IMR-90 (cell line): Measurements from ENCODE around the gene ARAP3. TPM values are rescaled to one million over a fixed set of nuclear protein-coding genes. Genes with fewer than 3 reads are reported as not detected.

Experiments
- ATAC-seq: fragments of 200-7000 bp; cut with Tn5 transposase; 2 replicates; pipeline ENCODE4 v1.9.1; 2020; ENCODE audit warnings: low read depth, mild to moderate bottlenecking, moderate library complexity
- BruUV-seq: library from RNA; stranded (reverse); fragments of 400-500 nt; replicated peaks from 2 replicates; lab custom pipeline; 2021; lab: Mats Ljungman, UMichigan
- CTCF ChIA-PET: fragments of 300-600 bp; formaldehyde crosslinking; extraction: SDS; loops from one replicate; lab custom pipeline; 2021; ENCODE audit warnings: antibody characterized with exemption; lab: Yijun Ruan, JAX
- POLR2A ChIA-PET: fragments of 300-600 bp; sonication (Branson Sonifier 250); formaldehyde crosslinking; loops from one replicate; lab custom pipeline; 2022; ENCODE audit warnings: antibody characterized with exemption; ENCODE audit not compliant: unreplicated experiment; lab: Charles Lee
- DNase-seq: peaks from one replicate; pipeline ENCODE4 v3.0.0; 2013
- H2AFZ ChIP-seq: replicated peaks from 2 replicates; pipeline ENCODE3; 2013; ENCODE audit warnings: low read length, mild to moderate bottlenecking; ENCODE audit not compliant: poor library complexity
- H2AK5ac ChIP-seq: 2 replicates; pipeline ENCODE4 v1.6.1; 2013; ENCODE audit warnings: low read depth, low read length, inconsistent platforms
- H2AK9ac ChIP-seq: replicated peaks from 2 replicates; pipeline ENCODE3; 2013; ENCODE audit warnings: mild to moderate bottlenecking, low read depth, low read length, moderate library complexity; ENCODE audit not compliant: poor library complexity
- H2BK120ac ChIP-seq: 2 replicates; pipeline ENCODE4 v1.6.1; 2013; ENCODE audit warnings: low read depth, low read length, inconsistent platforms
- H2BK15ac ChIP-seq: 3 replicates; pipeline ENCODE4 v1.6.1; 2013; ENCODE audit warnings: low read depth, low read length, inconsistent platforms
- H2BK20ac ChIP-seq: 2 replicates; pipeline ENCODE4 v1.6.1; 2013; ENCODE audit warnings: low read depth, mild to moderate bottlenecking, inconsistent platforms, low read length, moderate library complexity
- H2BK5ac ChIP-seq: 2 replicates; pipeline ENCODE4 v1.6.1; 2013; ENCODE audit warnings: mild to moderate bottlenecking, low read depth, low read length, inconsistent platforms; ENCODE audit not compliant: poor library complexity, severe bottlenecking
- H3K14ac ChIP-seq: replicated peaks from 2 replicates; pipeline ENCODE4 v1.6.1; 2013; ENCODE audit warnings: low read depth, low read length, inconsistent platforms
- H3K18ac ChIP-seq: 2 replicates; pipeline ENCODE4 v1.6.1; 2013; ENCODE audit warnings: low read depth, low read length, control low read depth
- H3K23ac ChIP-seq: 2 replicates; pipeline ENCODE4 v1.6.1; 2013; ENCODE audit warnings: low read depth, low read length, inconsistent platforms
- H3K27ac ChIP-seq: 2 replicates; pipeline ENCODE4 v1.5.1; 2013; ENCODE audit warnings: mild to moderate bottlenecking, control low read depth, low read length; ENCODE audit not compliant: insufficient read depth
- H3K27me3 ChIP-seq: 2 replicates; pipeline ENCODE4 v1.6.1; 2013; ENCODE audit warnings: low read length; ENCODE audit not compliant: control insufficient read depth, insufficient read depth
- H3K36me3 ChIP-seq: 2 replicates; pipeline ENCODE4 v1.6.1; 2013; ENCODE audit warnings: low read length, mixed read lengths; ENCODE audit not compliant: control insufficient read depth, insufficient read depth
- H3K4ac ChIP-seq: 2 replicates; pipeline ENCODE4 v1.6.1; 2013; ENCODE audit warnings: low read depth, low read length, inconsistent platforms
- H3K4me1 ChIP-seq: 2 replicates; pipeline ENCODE4 v1.6.1; 2013; ENCODE audit warnings: low read length, mixed read lengths; ENCODE audit not compliant: control insufficient read depth, insufficient read depth
- H3K4me2 ChIP-seq: 2 replicates; pipeline ENCODE4 v1.6.1; 2013; ENCODE audit warnings: low read depth, mild to moderate bottlenecking, control low read depth, low read length, moderate library complexity
- H3K4me3 ChIP-seq: 2 replicates; pipeline ENCODE4 v1.5.1; 2013; ENCODE audit warnings: low read depth, mild to moderate bottlenecking, control low read depth, low read length, moderate library complexity; ENCODE audit not compliant: insufficient read depth
- H3K56ac ChIP-seq: 2 replicates; pipeline ENCODE4 v1.6.1; 2013; ENCODE audit warnings: low read length, inconsistent platforms; ENCODE audit not compliant: insufficient read depth; ENCODE audit errors: extremely low read depth
- H3K79me1 ChIP-seq, 2 experiments: 2 replicates each; pipeline ENCODE4 v1.6.1; 2013; ENCODE audit warnings: low read length in 2 of 2, inconsistent platforms in 1 of 2, low read depth in 1 of 2
- H3K9ac ChIP-seq: 2 replicates; pipeline ENCODE4 v1.6.1; 2013; ENCODE audit warnings: low read depth, low read length, control low read depth
- H3K9me1 ChIP-seq: 2 replicates; pipeline ENCODE4 v1.6.1; 2013; ENCODE audit warnings: low read length, inconsistent platforms; ENCODE audit not compliant: insufficient read depth
- H3K9me3 ChIP-seq: 2 replicates; pipeline ENCODE4 v1.6.1; 2013; ENCODE audit warnings: low read length; ENCODE audit not compliant: control insufficient read depth, insufficient read depth
- H4K20me1 ChIP-seq: 2 replicates; pipeline ENCODE4 v1.6.1; 2013; ENCODE audit warnings: low read length, inconsistent platforms; ENCODE audit not compliant: insufficient read depth
- H4K5ac ChIP-seq: 2 replicates; pipeline ENCODE4 v1.6.1; 2013; ENCODE audit warnings: mild to moderate bottlenecking, low read depth, low read length, control low read depth
- H4K8ac ChIP-seq, 2 experiments: 2 replicates each; pipeline ENCODE4 v1.6.1; 2013; ENCODE audit warnings: low read depth in 2 of 2, low read length in 2 of 2, control low read depth in 1 of 2, inconsistent platforms in 1 of 2
- H4K91ac ChIP-seq: 2 replicates; pipeline ENCODE4 v1.6.1; 2013; ENCODE audit warnings: low read depth, low read length, inconsistent platforms; ENCODE audit not compliant: insufficient read depth
- BHLHE40 ChIP-seq: fragments of 150-350 bp; IDR thresholded peaks from 2 replicates; pipeline ENCODE4 v1.6.1; 2016; ENCODE audit warnings: mild to moderate bottlenecking, low read depth, low read length
- CEBPB ChIP-seq: IDR thresholded peaks from 2 replicates; pipeline ENCODE4 v1.6.1; 2012; ENCODE audit warnings: low read depth, low read length, improper control_type of control experiment
- CHD1 ChIP-seq: IDR thresholded peaks from 2 replicates; pipeline ENCODE4 v1.6.1; 2012; ENCODE audit warnings: low read depth, low read length, improper control_type of control experiment
- CTCF ChIP-seq: conservative IDR thresholded peaks from 2 replicates; pipeline ENCODE4 v1.5.1; 2012; ENCODE audit warnings: mild to moderate bottlenecking, low read depth, low read length, improper control_type of control experiment
- ELK1 ChIP-seq: fragments of 150-350 bp; IDR thresholded peaks from 2 replicates; pipeline ENCODE4 v1.6.1; 2016; ENCODE audit warnings: low read depth, mild to moderate bottlenecking, low read length, moderate library complexity, borderline replicate concordance
- FOS ChIP-seq: fragments of 150-350 bp; IDR thresholded peaks from 2 replicates; pipeline ENCODE4 v1.6.1; 2016; ENCODE audit warnings: low read depth, low read length
- MAFK ChIP-seq: IDR thresholded peaks from 2 replicates; pipeline ENCODE4 v1.6.1; 2012; ENCODE audit warnings: low read depth, low read length, improper control_type of control experiment
- MAZ ChIP-seq: IDR thresholded peaks from 2 replicates; pipeline ENCODE4 v1.6.1; 2012; ENCODE audit warnings: low read depth, mild to moderate bottlenecking, low read length, improper control_type of control experiment, moderate library complexity, borderline replicate concordance
- MXI1 ChIP-seq: IDR thresholded peaks from 2 replicates; pipeline ENCODE4 v1.6.1; 2012; ENCODE audit warnings: low read depth, mild to moderate bottlenecking, low read length, moderate library complexity, borderline replicate concordance
- NFE2L2 ChIP-seq: fragments of 150-350 bp; IDR thresholded peaks from 2 replicates; pipeline ENCODE4 v1.6.1; 2016; ENCODE audit warnings: low read depth, mild to moderate bottlenecking, low read length
- POLR2A ChIP-seq: IDR thresholded peaks from 2 replicates; pipeline ENCODE4 v1.6.1; 2012; ENCODE audit warnings: mild to moderate bottlenecking, low read depth, low read length
- RAD21 ChIP-seq: IDR thresholded peaks from 2 replicates; pipeline ENCODE4 v1.6.1; 2012; ENCODE audit warnings: low read length, improper control_type of control experiment
- RCOR1 ChIP-seq: IDR thresholded peaks from 2 replicates; pipeline ENCODE4 v1.6.1; 2012; ENCODE audit warnings: mild to moderate bottlenecking, low read length, improper control_type of control experiment; ENCODE audit not compliant: insufficient replicate concordance
- RFX5 ChIP-seq: IDR thresholded peaks from 2 replicates; pipeline ENCODE4 v1.8.0; 2012; ENCODE audit warnings: low read depth, mild to moderate bottlenecking, low read length, moderate library complexity
- SMC3 ChIP-seq: fragments of 150-350 bp; IDR thresholded peaks from 2 replicates; pipeline ENCODE4 v1.6.1; 2016; ENCODE audit warnings: low read depth, mild to moderate bottlenecking, antibody characterized with exemption, low read length, moderate library complexity
- USF2 ChIP-seq: fragments of 150-350 bp; IDR thresholded peaks from 2 replicates; pipeline ENCODE4 v1.6.1; 2017; ENCODE audit warnings: mild to moderate bottlenecking, antibody characterized with exemption, low read length, low read depth
- WGBS, 2 experiments: methylation state at CpG; one replicate each; pipeline versions ENCODE4 v1.1.5 to v1.1.7; 2013; ENCODE audit warnings: missing lambda C conversion rate in 2 of 2; ENCODE audit not compliant: insufficient read length in 1 of 2; ENCODE audit errors: extremely low coverage in 2 of 2; 5-methylcytosine and 5-hydroxymethylcytosine counted together
- dilution Hi-C: fragments of 300-500 bp; cut with HindIII; formaldehyde crosslinking; loops from one replicate; pipeline ENCODE4 v1.14.3; 2018; ENCODE audit warnings: low sequenced_read_pairs; ENCODE audit not compliant: unreplicated experiment
- in situ Hi-C: fragments of 300-500 bp; cut with MboI; formaldehyde crosslinking; loops from 3 replicates; pipeline ENCODE4 v1.14.3; 2019; ENCODE audit warnings: low sequenced_read_pairs, inconsistent platforms, mixed read lengths
- intact Hi-C: fragments of 100-400 bp; cut with micrococcal nuclease; formaldehyde crosslinking; loops from 2 replicates; pipeline ENCODE4 v1.10.0; 2022
- polyA plus RNA-seq, 3 experiments: library from polyadenylated mRNA; depleted of rRNA; stranded (reverse); fragments of >200 nt; gene quantifications; 2 replicates each; pipeline ENCODE4 v1.2.3, GENCODE V29; 2012; ENCODE audit warnings: low replicate concordance in 1 of 3
- total RNA-seq: library from RNA; depleted of rRNA; stranded (reverse); fragments of >200 nt; gene quantifications from 2 replicates; pipeline ENCODE4 v1.2.3, GENCODE V29; 2012

Gene ARAP3
- total and polyA plus RNA-seq, 2 of the 4 experiments (the other 2 are of a cell fraction) = 2.2 to 6.9 TPM

- Histone ChIP-seq H3K4ac (peak overlapping the region; percentile 97), H4K8ac (peak overlapping the region; percentile 96 to 97; a peak in 2 of 4 replicates), H3K9ac (no peak overlapping the region; the same call in 1 of the 2 replicates), H2BK20ac (no peak overlapping the region), H2BK5ac (peak overlapping the region; percentile 87), H3K56ac (no peak overlapping the region), H4K20me1 (no peaks in the 10 kb centered on the region), H3K36me3 (peaks cover 5% of the 10 kb centered on the region), H3K4me3 (no peak overlapping the region), H3K27ac (no peak overlapping the region), H3K9me1 (peaks cover 21% of the 10 kb centered on the region), H2AK9ac (peak overlapping the region; percentile 99), H3K23ac (peak overlapping the region; percentile 99; the same call in 1 of the 2 replicates), H2BK15ac (no peak overlapping the region), H3K9me3 (no peaks in the 10 kb centered on the region), H2BK120ac (no peak overlapping the region), H3K18ac (no peak overlapping the region), H3K14ac (0 out of 2 replicates have a peak overlapping the region, but pooled peaks have one; percentile 73), H2AFZ (peak overlapping the region; percentile 85), H2AK5ac (no peak overlapping the region; the same call in 1 of the 2 replicates), H3K79me1 (peaks cover 12 to 25% of the 10 kb centered on the region in 2 experiments), H3K4me1 (peaks cover 18% of the 10 kb centered on the region), H3K4me2 (no peak overlapping the region), H3K27me3 (no peaks in the 10 kb centered on the region), H4K91ac (peak overlapping the region; percentile 80; the same call in 1 of the 2 replicates), H4K5ac (no peak overlapping the region)
- 89% methylated on average over 7 of the region's 16 CpGs; no CpG with 5 or more reads in 1 of the 2 experiments for WGBS, 2 experiments
- in situ Hi-C loops (loop anchor here (25.0 kb wide), 1 partner anchor 432 kb away; the partner anchor contains the start of gene NDFIP1), intact Hi-C loops (no loop called here), dilution Hi-C loops (no loop called here)
- no peak for DNase-seq
- BruUV-seq = no TSS peak
- ChIA-PET CTCF (no interaction called here), POLR2A (no interaction called here)
- ATAC-seq = no peak
- TF ChIP-seq MAFK (no peak), MXI1 (no peak), MAZ (no peak), RAD21 (no peak), NFE2L2 (no peak), POLR2A (no peak), BHLHE40 (no peak), ELK1 (no peak), CEBPB (no peak), FOS (no peak), SMC3 (no peak), USF2 (no peak), CTCF (no peak), RFX5 (no peak), RCOR1 (no peak), CHD1 (no peak)
Observed at GRCh38 chr5:141680178-141680577, 1.9 kb downstream of the ARAP3 start.
